Colonic mucosa (tissue), 4 donors: ENCODE data around the gene STK32B. TPM values are rescaled to one million over a fixed set of nuclear protein-coding genes. Genes with fewer than 3 reads are reported as not detected.

Source experiments
- DNase-seq: peaks from one replicate; pipeline ENCODE4 v3.0.0-alpha.2; 2020
- H3K27ac ChIP-seq: fragments of 200-600 bp; one replicate; pipeline ENCODE4 v1.8.0; 2021
- H3K27me3 ChIP-seq: fragments of 200-600 bp; one replicate; pipeline ENCODE4 v1.8.0; 2021
- H3K36me3 ChIP-seq: fragments of 200-600 bp; one replicate; pipeline ENCODE4 v1.8.0; 2021
- H3K4me1 ChIP-seq: fragments of 200-600 bp; one replicate; pipeline ENCODE4 v1.8.0; 2021; ENCODE audit warnings: mild to moderate bottlenecking
- H3K4me3 ChIP-seq: fragments of 200-600 bp; one replicate; pipeline ENCODE4 v1.8.0; 2021
- H3K9ac ChIP-seq, 2 donors: one replicate each; pipeline ENCODE4 v1.7.0; 2013; ENCODE audit warnings: control low read depth in 2 of 2, low read depth in 2 of 2, low read length in 2 of 2
- H3K9me3 ChIP-seq: fragments of 200-600 bp; one replicate; pipeline ENCODE4 v1.8.0; 2021
- CTCF ChIP-seq: fragments of 200-600 bp; IDR thresholded peaks from one replicate; pipeline ENCODE4 v1.8.0; 2022; ENCODE audit warnings: antibody characterized with exemption, mild to moderate bottlenecking
- intact Hi-C: fragments of 100-400 bp; cut with DNase I; formaldehyde crosslinking; loops from one replicate; pipeline ENCODE4 v1.14.1; 2022
- total RNA-seq, 2 donors: library from RNA; stranded (reverse); fragmentation: NEBNext Ultra II Directional in 1 of 2; extraction: Animal tissue kit (Norgen Biotek cat#: 25700) in 1 of 2; gene quantifications; one replicate each; pipeline ENCODE4 v1.2.1, GENCODE V29; 2021
- donor health status: healthy.
- donor health status: DM: no; HTN: no; CAD: no.
- donor health status: DM: no; HTN: no; CAD: no.

The STK32B gene
- total RNA-seq, 2 donors from 2014 or later: 0.64 to 0.82 TPM

- Histone ChIP-seq H3K27ac (no peak overlapping the region), H3K9me3 (no peaks in the 10 kb centered on the region), H3K9ac (no peak overlapping the region), H3K36me3 (no peaks in the 10 kb centered on the region), H3K27me3 (no peaks in the 10 kb centered on the region), H3K4me3 (no peak overlapping the region), H3K4me1 (no peaks in the 10 kb centered on the region)
- intact Hi-C loops: no loop called here
- no peak for DNase-seq
- TF ChIP-seq CTCF: no peak
Observed at GRCh38 chr4:5361968-5362367, 310.7 kb downstream of the STK32B start.

- H3K27ac ChIP-seq: no peak overlapping the region
- H3K9me3 ChIP-seq: no peaks in the 10 kb centered on the region
- intact Hi-C loops: no loop called here
- no peaks in the 10 kb centered on the region for H3K4me1 ChIP-seq
- H3K4me3 ChIP-seq: no peak overlapping the region
- no peak for TF ChIP-seq CTCF
- no peaks in the 10 kb centered on the region for H3K27me3 ChIP-seq
- no peak for DNase-seq
- no peaks in the 10 kb centered on the region for H3K36me3 ChIP-seq
- H3K9ac ChIP-seq: no peak overlapping the region
Observed at GRCh38 chr4:5364406-5364805, 313.1 kb downstream of the STK32B start.

GRCh38 chr4:5365071-5366008 is 314.1 kb downstream of the STK32B start:
- no peaks in the 10 kb centered on the region for H3K27me3 ChIP-seq
- DNase-seq: peak; percentile 24
- intact Hi-C loops: no loop called here
- no peak for TF ChIP-seq CTCF
- H3K4me1 ChIP-seq: no peaks in the 10 kb centered on the region
- H3K27ac ChIP-seq: no peak overlapping the region
- no peaks in the 10 kb centered on the region for H3K36me3 ChIP-seq
- no peak overlapping the region for H3K4me3 ChIP-seq
- no peak overlapping the region for H3K9ac ChIP-seq
- H3K9me3 ChIP-seq: no peaks in the 10 kb centered on the region

GRCh38 chr4:5366009-5366386 is 314.7 kb downstream of the STK32B start:
- Histone ChIP-seq H3K36me3 (no peaks in the 10 kb centered on the region), H3K27ac (no peak overlapping the region)
- intact Hi-C loops: no loop called here

GRCh38 chr4:5366421-5366820 is 315.1 kb downstream of the STK32B start:
- H3K27ac ChIP-seq: no peak overlapping the region
- no peak for TF ChIP-seq CTCF
- H3K9me3 ChIP-seq: no peaks in the 10 kb centered on the region
- no peak for DNase-seq
- no peaks in the 10 kb centered on the region for H3K4me1 ChIP-seq
- H3K4me3 ChIP-seq: no peak overlapping the region
- no peak overlapping the region for H3K9ac ChIP-seq
- no peaks in the 10 kb centered on the region for H3K36me3 ChIP-seq
- no peaks in the 10 kb centered on the region for H3K27me3 ChIP-seq
- intact Hi-C loops: no loop called here

More at GRCh38 chr4:5366009-5366386, 314.7 kb downstream of the STK32B start:
- no peak for DNase-seq
- TF ChIP-seq CTCF: no peak
- H3K9ac ChIP-seq: no peak overlapping the region
- H3K27me3 ChIP-seq: no peaks in the 10 kb centered on the region
- no peak overlapping the region for H3K4me3 ChIP-seq
- H3K9me3 ChIP-seq: no peaks in the 10 kb centered on the region
- H3K4me1 ChIP-seq: no peaks in the 10 kb centered on the region
